HK-2 (cell line): ENCODE measurements around the gene ACP5.
A peak's percentile ranks its signal among the peaks of the same experiment; 100 is the strongest.

Source experiments
- DNase-seq: peaks from one replicate; pipeline ENCODE4 v3.0.0-alpha.2; 2018; ENCODE audit not compliant: unreplicated experiment

Gene ACP5

GRCh38 chr19:11547929-11548700, 29.3 kb downstream of the ACP5 start:
- no peak for DNase-seq

GRCh38 chr19:11541238-11541637, 36.2 kb downstream of the ACP5 start:
- no peak for DNase-seq

- no peak for DNase-seq
Observed at GRCh38 chr19:11540645-11541044, 36.8 kb downstream of the ACP5 start.

- DNase-seq: no peak
Observed at GRCh38 chr19:11539495-11540365, 37.7 kb downstream of the ACP5 start.

- no peak for DNase-seq
Observed at GRCh38 chr19:11538232-11539036, 39.0 kb downstream of the ACP5 start, which contains the start of gene CNN1. CNN1 (plus strand) TSS chr19:11538851; CDS start chr19:11538928, 77 bp downstream.

- DNase-seq: peak; percentile 92
Observed at GRCh38 chr19:11535792-11536595, 41.5 kb downstream of the ACP5 start.

- DNase-seq: no peak
Observed at GRCh38 chr19:11534948-11535347, 42.5 kb downstream of the ACP5 start.

- DNase-seq: no peak
Observed at GRCh38 chr19:11534538-11534937, 42.9 kb downstream of the ACP5 start.

- no peak for DNase-seq
Observed at GRCh38 chr19:11530432-11530831, 47.0 kb downstream of the ACP5 start.

GRCh38 chr19:11528551-11529341, 48.7 kb downstream of the ACP5 start, which contains the start of gene ECSIT:
ECSIT (minus strand) TSS chr19:11529134; CDS start chr19:11519170, 9,964 bp downstream.
- peak; percentile 99 for DNase-seq
